OCI-LY1 (cell line): ENCODE data around the gene GALNT9.

Experiments
- H2AFZ ChIP-seq: fragments of 200-600 bp; sonication (generic), shearing (Covaris generic); 2 replicates; pipeline ENCODE4 v1.6.0; 2014; ENCODE audit warnings: antibody characterized with exemption, mild to moderate bottlenecking, low read length
- H3F3A ChIP-seq: fragments of 200-600 bp; sonication (generic), shearing (Covaris generic); 2 replicates; pipeline ENCODE4 v1.6.0; 2014; ENCODE audit warnings: mild to moderate bottlenecking, antibody characterized with exemption, low read length, moderate library complexity; ENCODE audit not compliant: insufficient read depth
- H3K27ac ChIP-seq: fragments of 200-600 bp; sonication (generic); 2 replicates; pipeline ENCODE4 v1.5.1; 2014; ENCODE audit warnings: low read length, mixed run types, mild to moderate bottlenecking, low read depth; ENCODE audit not compliant: poor library complexity, severe bottlenecking
- H3K27me3 ChIP-seq: fragments of 200-600 bp; sonication (generic); 2 replicates; pipeline ENCODE4 v1.6.0; 2014; ENCODE audit warnings: antibody characterized with exemption, mild to moderate bottlenecking, low read length, moderate library complexity; ENCODE audit not compliant: insufficient read depth
- H3K36me3 ChIP-seq: fragments of 200-600 bp; sonication (generic); 2 replicates; pipeline ENCODE4 v1.6.1; 2014; ENCODE audit warnings: mild to moderate bottlenecking, antibody characterized with exemption, low read length, moderate library complexity, mixed read lengths; ENCODE audit not compliant: insufficient read depth
- H3K4me1 ChIP-seq: fragments of 200-600 bp; sonication (generic); 2 replicates; pipeline ENCODE4 v1.5.1; 2014; ENCODE audit warnings: mild to moderate bottlenecking, low read length, moderate library complexity; ENCODE audit not compliant: insufficient read depth, severe bottlenecking
- H3K4me2 ChIP-seq: fragments of 200-600 bp; sonication (generic), shearing (Covaris generic); 2 replicates; pipeline ENCODE4 v1.6.1; 2014; ENCODE audit warnings: low read length
- H3K4me3 ChIP-seq: fragments of 200-600 bp; sonication (generic); 2 replicates; pipeline ENCODE4 v1.5.1; 2014; ENCODE audit warnings: low read length, low read depth, mild to moderate bottlenecking, mixed read lengths; ENCODE audit not compliant: poor library complexity, severe bottlenecking
- H3K79me2 ChIP-seq: fragments of 200-600 bp; shearing (Covaris generic); 2 replicates; pipeline ENCODE4 v1.6.1; 2016; ENCODE audit warnings: mixed run types, low read length, mixed read lengths; ENCODE audit not compliant: insufficient read depth
- H3K9ac ChIP-seq: fragments of 200-600 bp; sonication (generic), shearing (Covaris generic); 2 replicates; pipeline ENCODE4 v1.6.1; 2014; ENCODE audit warnings: mild to moderate bottlenecking, low read length, mixed read lengths
- H3K9me2 ChIP-seq: fragments of 200-600 bp; sonication (generic), shearing (Covaris generic); 2 replicates; pipeline ENCODE4 v1.6.1; 2014; ENCODE audit warnings: low read depth, mild to moderate bottlenecking, low read length, mixed read lengths
- H3K9me3 ChIP-seq: fragments of 200-600 bp; shearing (Covaris generic); 2 replicates; pipeline ENCODE4 v1.6.1; 2014; ENCODE audit warnings: low read length, mixed read lengths
- H4K20me1 ChIP-seq: fragments of 200-600 bp; sonication (generic), shearing (Covaris generic); 2 replicates; pipeline ENCODE4 v1.6.0; 2016; ENCODE audit warnings: mild to moderate bottlenecking, low read length; ENCODE audit not compliant: insufficient read depth
- CTCF ChIP-seq: fragments of 200-600 bp; sonication (generic), shearing (Covaris generic); IDR thresholded peaks from 2 replicates; pipeline ENCODE4 v1.5.1; 2017; ENCODE audit warnings: mild to moderate bottlenecking, antibody characterized with exemption, low read length, moderate library complexity, mixed read lengths
- EZH2 ChIP-seq: fragments of 200-600 bp; sonication (generic), shearing (Covaris generic); IDR thresholded peaks from 2 replicates; pipeline ENCODE4 v1.8.0; 2017; ENCODE audit warnings: borderline replicate concordance, mixed run types, mild to moderate bottlenecking, antibody characterized with exemption, low read length, moderate library complexity, mixed read lengths

Gene GALNT9

GRCh38 chr12:132344181-132344580, 14.8 kb upstream of the GALNT9 start:
- Histone ChIP-seq H2AFZ (no peak overlapping the region), H3K9ac (no peak overlapping the region), H3K79me2 (no peaks in the 10 kb centered on the region), H3K36me3 (no peaks in the 10 kb centered on the region), H3K27me3 (no peaks in the 10 kb centered on the region), H3K9me2 (no peaks in the 10 kb centered on the region), H3K4me3 (no peak overlapping the region), H3K4me2 (no peak overlapping the region), H3K27ac (no peak overlapping the region), H3F3A (no peaks in the 10 kb centered on the region), H3K9me3 (no peaks in the 10 kb centered on the region), H3K4me1 (no peaks in the 10 kb centered on the region), H4K20me1 (no peaks in the 10 kb centered on the region)
- no peak for TF ChIP-seq CTCF
- no peak for TF ChIP-seq EZH2

- Histone ChIP-seq H3K4me2 (no peak overlapping the region), H3K9me3 (no peaks in the 10 kb centered on the region), H3K27me3 (no peaks in the 10 kb centered on the region), H3K36me3 (no peaks in the 10 kb centered on the region), H4K20me1 (no peaks in the 10 kb centered on the region), H3K4me3 (no peak overlapping the region), H2AFZ (no peak overlapping the region), H3F3A (no peaks in the 10 kb centered on the region), H3K9ac (no peak overlapping the region), H3K9me2 (no peaks in the 10 kb centered on the region), H3K79me2 (no peaks in the 10 kb centered on the region), H3K27ac (no peak overlapping the region), H3K4me1 (no peaks in the 10 kb centered on the region)
- TF ChIP-seq EZH2 (no peak), CTCF (no peak)
These were observed 14.1 kb upstream of the GALNT9 start for GRCh38 chr12:132343294-132344004.

GRCh38 chr12:132342251-132343227, 13.2 kb upstream of the GALNT9 start:
- Histone ChIP-seq H2AFZ (no peak overlapping the region), H3K9ac (no peak overlapping the region), H3K4me3 (no peak overlapping the region), H3K27ac (no peak overlapping the region), H3F3A (no peaks in the 10 kb centered on the region), H3K36me3 (no peaks in the 10 kb centered on the region), H3K9me2 (no peaks in the 10 kb centered on the region), H4K20me1 (no peaks in the 10 kb centered on the region), H3K4me2 (no peak overlapping the region), H3K27me3 (no peaks in the 10 kb centered on the region), H3K79me2 (no peaks in the 10 kb centered on the region), H3K4me1 (no peaks in the 10 kb centered on the region), H3K9me3 (no peaks in the 10 kb centered on the region)
- no peak for TF ChIP-seq EZH2
- no peak for TF ChIP-seq CTCF
